C4-2B (cell line): ENCODE measurements around the gene NPY4R.

Experiments
- ZFX ChIP-seq: fragments of 450-650 bp; IDR thresholded peaks from 2 replicates; pipeline ENCODE4 v1.6.1; 2017
- TF ChIP-seq, protein P1 (sequence below): fragments of 450-650 bp; conservative IDR thresholded peaks from 2 replicates; pipeline ENCODE4 v1.5.1; 2017; ENCODE audit warnings: mild to moderate bottlenecking

DNA sequence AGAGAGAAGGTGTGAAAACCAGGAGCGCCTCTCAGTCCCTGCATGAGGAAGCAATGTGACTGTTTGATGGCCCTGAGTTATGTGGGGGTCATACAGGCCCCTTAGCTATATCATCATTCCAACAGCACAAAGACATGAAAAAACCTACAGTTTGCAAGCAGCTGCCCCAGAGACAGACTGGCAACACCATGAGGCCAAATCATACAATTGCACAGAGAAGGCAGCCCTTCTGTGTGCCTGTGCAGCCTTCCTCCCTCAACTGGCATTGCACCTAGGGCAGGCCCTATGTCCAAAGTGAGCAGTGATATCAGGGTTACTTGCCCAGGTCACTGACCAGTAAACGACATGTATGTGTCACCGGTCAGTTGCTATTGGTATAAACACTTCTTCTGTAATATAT is 49.1 kb upstream of the NPY4R start:
- TF ChIP-seq, protein P1, sequence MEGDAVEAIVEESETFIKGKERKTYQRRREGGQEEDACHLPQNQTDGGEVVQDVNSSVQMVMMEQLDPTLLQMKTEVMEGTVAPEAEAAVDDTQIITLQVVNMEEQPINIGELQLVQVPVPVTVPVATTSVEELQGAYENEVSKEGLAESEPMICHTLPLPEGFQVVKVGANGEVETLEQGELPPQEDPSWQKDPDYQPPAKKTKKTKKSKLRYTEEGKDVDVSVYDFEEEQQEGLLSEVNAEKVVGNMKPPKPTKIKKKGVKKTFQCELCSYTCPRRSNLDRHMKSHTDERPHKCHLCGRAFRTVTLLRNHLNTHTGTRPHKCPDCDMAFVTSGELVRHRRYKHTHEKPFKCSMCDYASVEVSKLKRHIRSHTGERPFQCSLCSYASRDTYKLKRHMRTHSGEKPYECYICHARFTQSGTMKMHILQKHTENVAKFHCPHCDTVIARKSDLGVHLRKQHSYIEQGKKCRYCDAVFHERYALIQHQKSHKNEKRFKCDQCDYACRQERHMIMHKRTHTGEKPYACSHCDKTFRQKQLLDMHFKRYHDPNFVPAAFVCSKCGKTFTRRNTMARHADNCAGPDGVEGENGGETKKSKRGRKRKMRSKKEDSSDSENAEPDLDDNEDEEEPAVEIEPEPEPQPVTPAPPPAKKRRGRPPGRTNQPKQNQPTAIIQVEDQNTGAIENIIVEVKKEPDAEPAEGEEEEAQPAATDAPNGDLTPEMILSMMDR = no peak
- no peak for TF ChIP-seq ZFX
